ENCODE results near the gene CRYL1.

The CRYL1 gene

GRCh38 chr13:20466371-20466770, 59.3 kb downstream of the CRYL1 start:
- Mint-ChIP-seq H3K27ac (no peak overlapping the region), H3K4me3 (no peak overlapping the region), H3K4me1 (peaks cover 2 to 3% of the 10 kb centered on the region in 2 donors), H3K9me3 (no peaks in the 10 kb centered on the region), H3K27me3 (no peaks in the 10 kb centered on the region), H3K36me3 (no peaks in the 10 kb centered on the region)
- DNase-seq = no peak
- no peak for ATAC-seq (replicated peaks)

- ATAC-seq (replicated peaks) (no peak), DNase-seq (no peak)
- no peak overlapping the region for H3K27ac Mint-ChIP-seq
- H3K36me3 Mint-ChIP-seq = no peaks in the 10 kb centered on the region
- no peaks in the 10 kb centered on the region for H3K9me3 Mint-ChIP-seq
- H3K27me3 Mint-ChIP-seq = no peaks in the 10 kb centered on the region
- no peak overlapping the region for H3K4me3 Mint-ChIP-seq
- H3K4me1 Mint-ChIP-seq = peaks cover 2 to 10% of the 10 kb centered on the region in 2 donors
These were observed 60.3 kb downstream of the CRYL1 start for GRCh38 chr13:20465218-20465879.

GRCh38 chr13:20462921-20463320, 62.7 kb downstream of the CRYL1 start:
- DNase-seq (no peak), ATAC-seq (replicated peaks) (no peak)
- Mint-ChIP-seq H3K4me1 (peaks cover 2 to 10% of the 10 kb centered on the region in 2 donors), H3K4me3 (no peak overlapping the region), H3K36me3 (no peaks in the 10 kb centered on the region), H3K9me3 (peaks cover 0 to 2% of the 10 kb centered on the region in 2 donors), H3K27me3 (no peaks in the 10 kb centered on the region), H3K27ac (no peak overlapping the region)

GRCh38 chr13:20462533-20462915, 63.1 kb downstream of the CRYL1 start:
- Mint-ChIP-seq H3K4me3 (no peak overlapping the region), H3K27me3 (no peaks in the 10 kb centered on the region), H3K36me3 (no peaks in the 10 kb centered on the region), H3K4me1 (peaks cover 5 to 13% of the 10 kb centered on the region in 2 donors), H3K9me3 (peaks cover 0 to 2% of the 10 kb centered on the region in 2 donors), H3K27ac (no peak overlapping the region)
- ATAC-seq (replicated peaks) = no peak
- DNase-seq = no peak

- DNase-seq = no peak
- H3K4me1 Mint-ChIP-seq = peaks cover 5 to 15% of the 10 kb centered on the region in 2 donors
- no peak for ATAC-seq (replicated peaks)
- H3K9me3 Mint-ChIP-seq = peaks cover 0 to 2% of the 10 kb centered on the region in 2 donors
- H3K27ac Mint-ChIP-seq = no peak overlapping the region
- H3K4me3 Mint-ChIP-seq = no peak overlapping the region
- H3K36me3 Mint-ChIP-seq = no peaks in the 10 kb centered on the region
- no peaks in the 10 kb centered on the region for H3K27me3 Mint-ChIP-seq
These were observed 63.7 kb downstream of the CRYL1 start for GRCh38 chr13:20461860-20462532.

GRCh38 chr13:20461481-20461859, 64.2 kb downstream of the CRYL1 start:
- Mint-ChIP-seq H3K27me3 (no peaks in the 10 kb centered on the region), H3K4me3 (no peak overlapping the region), H3K4me1 (peaks cover 5 to 18% of the 10 kb centered on the region in 2 donors), H3K9me3 (peaks cover 0 to 3% of the 10 kb centered on the region in 2 donors), H3K27ac (peak overlapping the region; percentile 38), H3K36me3 (peaks cover 0 to 3% of the 10 kb centered on the region in 2 donors)
- no peak for DNase-seq
- ATAC-seq (replicated peaks) = peak; percentile 33 to 65

- Mint-ChIP-seq H3K4me1 (peaks cover 5 to 20% of the 10 kb centered on the region in 2 donors), H3K27me3 (no peaks in the 10 kb centered on the region), H3K4me3 (no peak overlapping the region), H3K36me3 (peaks cover 0 to 4% of the 10 kb centered on the region in 2 donors), H3K27ac (no peak overlapping the region), H3K9me3 (peaks cover 0 to 3% of the 10 kb centered on the region in 2 donors)
- DNase-seq = no peak
- no peak for ATAC-seq (replicated peaks)
These were observed 64.9 kb downstream of the CRYL1 start for GRCh38 chr13:20460761-20461160.

- DNase-seq (no peak), ATAC-seq (replicated peaks) (no peak)
- H3K4me1 Mint-ChIP-seq = peaks cover 5 to 20% of the 10 kb centered on the region in 2 donors
- H3K27me3 Mint-ChIP-seq = no peaks in the 10 kb centered on the region
- no peak overlapping the region for H3K4me3 Mint-ChIP-seq
- no peak overlapping the region for H3K27ac Mint-ChIP-seq
- H3K9me3 Mint-ChIP-seq = peaks cover 0 to 3% of the 10 kb centered on the region in 2 donors
- H3K36me3 Mint-ChIP-seq = peaks cover 0 to 4% of the 10 kb centered on the region in 2 donors
These were observed 68.0 kb downstream of the CRYL1 start for GRCh38 chr13:20457670-20458069.

GRCh38 chr13:20456737-20457136, 68.9 kb downstream of the CRYL1 start:
- Mint-ChIP-seq H3K36me3 (peaks cover 0 to 4% of the 10 kb centered on the region in 2 donors), H3K4me3 (no peak overlapping the region), H3K9me3 (peaks cover 0 to 3% of the 10 kb centered on the region in 2 donors), H3K4me1 (peaks cover 7 to 22% of the 10 kb centered on the region in 2 donors), H3K27ac (no peak overlapping the region), H3K27me3 (no peaks in the 10 kb centered on the region)
- DNase-seq (no peak), ATAC-seq (replicated peaks) (no peak)

- ATAC-seq (replicated peaks) (no peak), DNase-seq (no peak)
- Mint-ChIP-seq H3K4me3 (no peak overlapping the region), H3K9me3 (peaks cover 7 to 18% of the 10 kb centered on the region in 2 donors), H3K27ac (no peak overlapping the region), H3K4me1 (peaks cover 5 to 10% of the 10 kb centered on the region in 2 donors), H3K27me3 (no peaks in the 10 kb centered on the region), H3K36me3 (peaks cover 8 to 15% of the 10 kb centered on the region in 2 donors)
These were observed 74.3 kb downstream of the CRYL1 start for GRCh38 chr13:20451397-20451796.

GRCh38 chr13:20448470-20448869, 77.2 kb downstream of the CRYL1 start:
- Mint-ChIP-seq H3K36me3 (peaks cover 8 to 18% of the 10 kb centered on the region in 2 donors), H3K4me3 (no peak overlapping the region), H3K27ac (no peak overlapping the region)

GRCh38 chr13:20446900-20447299, 78.8 kb downstream of the CRYL1 start:
- ATAC-seq (replicated peaks) (no peak), DNase-seq (no peak)
- Mint-ChIP-seq H3K9me3 (peaks cover 7 to 20% of the 10 kb centered on the region in 2 donors), H3K4me1 (peaks cover 5 to 9% of the 10 kb centered on the region in 2 donors), H3K36me3 (peaks cover 8 to 18% of the 10 kb centered on the region in 2 donors), H3K27me3 (no peaks in the 10 kb centered on the region), H3K27ac (no peak overlapping the region), H3K4me3 (no peak overlapping the region)

More at GRCh38 chr13:20448470-20448869, 77.2 kb downstream of the CRYL1 start:
- ATAC-seq (replicated peaks) (no peak), DNase-seq (no peak)
- Mint-ChIP-seq H3K4me1 (peaks cover 5 to 9% of the 10 kb centered on the region in 2 donors), H3K27me3 (no peaks in the 10 kb centered on the region), H3K9me3 (peaks cover 7 to 20% of the 10 kb centered on the region in 2 donors)

- H3K4me3 Mint-ChIP-seq = no peak overlapping the region
- ATAC-seq (replicated peaks) (no peak), DNase-seq (no peak)
- H3K36me3 Mint-ChIP-seq = peaks cover 8 to 18% of the 10 kb centered on the region in 2 donors
- no peaks in the 10 kb centered on the region for H3K27me3 Mint-ChIP-seq
- no peak overlapping the region for H3K27ac Mint-ChIP-seq
- H3K9me3 Mint-ChIP-seq = peaks cover 7 to 20% of the 10 kb centered on the region in 2 donors
- H3K4me1 Mint-ChIP-seq = peaks cover 2 to 4% of the 10 kb centered on the region in 2 donors
These were observed 79.3 kb downstream of the CRYL1 start for GRCh38 chr13:20446405-20446804.

- ATAC-seq (replicated peaks) (no peak), DNase-seq (no peak)
- no peaks in the 10 kb centered on the region for H3K4me1 Mint-ChIP-seq
- no peaks in the 10 kb centered on the region for H3K27me3 Mint-ChIP-seq
- peaks cover 8 to 14% of the 10 kb centered on the region in 2 donors for H3K36me3 Mint-ChIP-seq
- peaks cover 3 to 5% of the 10 kb centered on the region in 2 donors for H3K9me3 Mint-ChIP-seq
- H3K27ac Mint-ChIP-seq = no peak overlapping the region
- no peak overlapping the region for H3K4me3 Mint-ChIP-seq
These were observed 82.8 kb downstream of the CRYL1 start for GRCh38 chr13:20442798-20443381.
